ENCODE data around the gene ATG7.
A peak's percentile ranks its signal among the peaks of the same experiment; 100 is the strongest.

DNA sequence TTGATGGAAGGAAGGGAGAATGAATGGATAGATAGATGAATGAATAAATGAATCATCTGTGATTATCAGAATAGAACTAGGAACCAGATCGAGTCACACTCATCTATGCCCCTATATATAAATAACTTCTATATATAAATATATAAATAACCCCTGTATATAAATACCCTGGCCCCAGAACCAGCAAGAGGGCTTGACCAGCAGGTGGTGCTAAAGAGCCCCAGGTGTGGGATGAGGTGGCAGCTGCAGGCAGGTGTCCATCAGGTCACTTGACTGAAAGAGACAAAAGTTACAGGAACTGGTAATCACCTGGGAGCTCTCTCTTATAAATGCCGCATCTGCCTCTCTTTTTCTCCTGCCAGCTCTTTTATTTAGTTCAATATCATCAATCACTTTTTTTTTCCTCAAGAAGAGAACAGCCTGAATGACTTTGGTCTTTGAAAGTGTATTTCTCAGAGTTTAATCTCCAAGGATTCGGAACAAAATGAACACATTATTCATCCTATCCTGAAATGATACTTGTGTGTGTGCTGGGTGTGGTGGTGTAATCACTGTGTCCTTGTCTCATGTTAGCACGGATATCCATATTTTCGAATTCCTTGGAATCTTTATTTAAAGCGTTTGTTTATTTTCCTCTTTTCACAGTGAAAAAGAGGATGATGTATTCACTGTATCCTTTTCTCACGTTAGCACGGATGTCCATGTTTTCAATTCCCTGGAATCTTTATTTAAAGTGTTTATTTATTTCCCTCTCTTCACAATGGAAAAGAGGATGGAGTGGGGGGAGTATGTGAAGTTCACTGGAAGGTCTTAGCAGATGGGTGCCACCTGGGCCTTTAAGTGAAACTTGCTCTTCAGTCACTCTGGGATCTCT lies 35.4 kb upstream of the ATG7 start:
- TF ChIP-seq EZH2 (IDR thresholded peaks at IDR 0.05; ENCODE audit: low read length) (no peak), CTCF (optimal IDR thresholded peaks at IDR 0.05 in 1 of 3, IDR thresholded peaks at IDR 0.05 in 1 of 3, conservative IDR thresholded peaks at IDR 0.05 in 1 of 3; ENCODE audit: extremely low read depth in 1 of 3, insufficient read depth in 2 of 3, low read length in 3 of 3) (peak; percentile 74 to 80 (median 75))

All from keratinocyte (primary cell).